Islet precursor cell (in vitro differentiated cells): ENCODE results near the gene KCNE1.
A peak's percentile ranks its signal among the peaks of the same experiment; 100 is the strongest.

ENCODE experiments used
- DNase-seq: peaks from one replicate; pipeline ENCODE4 v3.0.0-alpha.2; 2018

KCNE1 gene

DNA sequence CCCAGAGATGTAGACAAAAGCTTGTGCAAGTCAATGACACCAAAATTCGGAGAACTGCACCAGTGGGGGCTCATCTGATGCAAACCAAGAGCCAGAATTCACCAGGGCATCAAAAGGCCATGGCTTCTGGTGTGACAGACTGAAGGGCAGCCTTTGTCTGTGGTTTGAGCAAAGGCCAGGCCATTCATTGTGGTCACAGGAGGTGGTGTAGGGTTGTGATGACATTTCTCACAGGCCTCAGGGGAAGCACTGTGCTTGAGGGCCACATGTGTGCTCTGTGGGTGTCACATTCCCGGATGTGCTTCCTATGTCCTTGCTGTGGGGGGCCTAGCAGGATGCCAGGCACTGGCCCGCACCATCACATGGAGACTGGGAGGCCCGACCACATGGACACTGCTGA, 22.5 kb upstream of the KCNE1 start:
- peak; percentile 44 for DNase-seq

- DNase-seq = no peak
These were observed 21.9 kb upstream of the KCNE1 start for GRCh38 chr21:34533938-34534337.

DNA sequence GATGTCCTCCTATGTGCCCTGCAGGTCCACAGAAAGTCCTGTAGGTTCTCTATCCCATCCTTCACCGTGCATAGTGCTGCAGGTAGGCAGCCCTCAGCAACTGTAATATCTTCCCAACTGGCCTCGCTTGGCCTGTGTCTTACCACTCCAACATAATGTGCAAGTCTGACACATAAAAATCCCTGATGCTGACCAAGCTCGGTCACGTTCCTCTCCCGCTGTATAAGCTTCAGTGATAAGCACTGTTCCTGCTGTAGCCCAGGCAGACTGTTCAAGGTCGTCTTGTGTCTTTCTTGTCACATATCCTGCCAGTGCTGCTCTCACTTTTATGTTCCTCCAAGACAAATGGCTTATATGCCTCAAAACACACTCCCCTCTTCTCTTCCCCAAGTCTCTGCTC, 19.4 kb upstream of the KCNE1 start:
- no peak for DNase-seq

DNA sequence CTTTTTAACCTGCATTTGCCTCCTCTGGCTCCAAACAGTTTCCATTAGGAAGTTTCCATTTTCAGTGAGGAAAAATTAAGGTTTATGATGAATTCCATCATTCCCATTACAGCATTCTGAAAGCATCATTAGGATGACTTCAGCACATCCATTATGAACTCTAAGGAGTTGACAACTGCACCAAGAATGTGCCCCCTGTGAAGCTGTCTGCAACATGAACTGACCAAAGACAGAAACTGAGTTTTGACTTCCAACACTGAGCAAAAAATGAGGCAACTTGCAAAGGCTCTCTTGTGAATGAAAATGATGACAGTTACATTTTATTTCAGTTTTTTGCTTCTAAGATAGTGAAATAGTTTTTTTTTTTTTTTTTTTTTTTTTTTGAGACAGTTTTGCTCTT, 18.3 kb upstream of the KCNE1 start:
- no peak for DNase-seq

DNA sequence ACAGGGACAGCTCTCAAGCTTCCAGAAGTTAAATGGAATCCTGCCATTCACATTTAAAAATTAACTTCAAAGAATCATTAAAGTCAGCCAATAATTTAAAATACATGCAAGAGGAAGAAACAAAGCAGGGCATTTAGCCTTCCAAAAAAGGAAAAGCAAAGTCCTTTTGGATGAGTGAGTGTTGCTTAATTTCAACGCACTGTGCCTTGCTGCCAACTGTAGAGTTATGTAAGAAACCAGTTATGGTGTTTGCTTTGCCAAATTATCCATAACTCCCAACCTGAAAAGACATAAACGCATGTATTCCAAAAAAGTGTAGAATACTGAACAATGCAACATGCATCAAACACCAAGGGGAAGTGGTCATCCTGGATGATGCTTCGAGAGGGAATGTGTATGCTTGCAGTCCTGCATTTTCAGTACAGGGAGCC, 16.1 kb upstream of the KCNE1 start:
- no peak for DNase-seq

GRCh38 chr21:34526618-34527290, 14.7 kb upstream of the KCNE1 start:
- peak; percentile 99 for DNase-seq

GRCh38 chr21:34526241-34526617, 14.2 kb upstream of the KCNE1 start:
- DNase-seq = no peak

DNA sequence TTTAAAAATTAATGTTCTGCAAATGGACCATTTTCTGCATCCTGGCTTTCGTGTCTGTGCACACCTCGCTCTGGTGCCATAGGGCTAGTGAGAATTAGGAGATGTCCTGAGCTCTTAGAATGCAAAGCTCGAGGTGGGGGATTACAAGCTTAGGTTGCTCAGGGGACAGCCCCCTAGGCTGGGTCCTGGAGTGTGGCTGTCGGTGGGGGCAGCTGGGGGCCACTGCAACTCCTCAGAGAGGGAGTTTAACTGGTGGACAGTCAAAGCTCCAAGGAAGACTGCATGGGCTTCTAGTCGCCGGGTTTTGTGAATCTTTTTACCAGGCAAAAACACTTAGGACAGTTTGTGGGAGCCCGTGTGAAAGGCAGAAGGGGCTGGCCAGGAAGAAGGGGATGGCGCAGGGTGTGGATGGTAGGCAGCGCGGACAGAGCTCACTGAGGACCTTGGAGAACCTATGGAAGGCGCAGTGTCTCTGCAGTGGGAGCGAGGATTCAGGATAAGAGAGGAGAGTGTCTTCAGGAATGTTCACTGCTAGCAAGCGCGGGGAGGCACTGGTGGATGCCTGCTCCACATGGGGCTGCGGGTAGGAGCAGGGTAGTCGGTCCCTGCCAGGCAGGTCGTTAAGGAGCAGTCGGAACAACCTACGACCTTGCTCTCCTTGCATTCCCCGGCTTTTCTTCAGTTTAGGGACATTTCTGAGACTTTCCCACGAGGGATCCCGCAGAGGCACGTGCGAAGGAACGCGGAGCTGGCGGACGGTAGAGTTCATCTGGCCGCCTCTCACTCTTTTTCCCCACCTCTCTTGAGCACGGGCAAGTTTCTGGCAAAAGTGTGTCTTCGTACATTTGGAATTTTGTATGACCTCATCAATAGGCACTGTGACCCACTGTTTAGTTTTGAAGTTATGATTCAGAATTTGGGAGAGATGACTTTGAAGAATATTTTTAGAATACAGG, 12.9 kb upstream of the KCNE1 start:
- peak; percentile 82 for DNase-seq

- DNase-seq = no peak
These were observed 11.1 kb upstream of the KCNE1 start for GRCh38 chr21:34523019-34523555.

DNA sequence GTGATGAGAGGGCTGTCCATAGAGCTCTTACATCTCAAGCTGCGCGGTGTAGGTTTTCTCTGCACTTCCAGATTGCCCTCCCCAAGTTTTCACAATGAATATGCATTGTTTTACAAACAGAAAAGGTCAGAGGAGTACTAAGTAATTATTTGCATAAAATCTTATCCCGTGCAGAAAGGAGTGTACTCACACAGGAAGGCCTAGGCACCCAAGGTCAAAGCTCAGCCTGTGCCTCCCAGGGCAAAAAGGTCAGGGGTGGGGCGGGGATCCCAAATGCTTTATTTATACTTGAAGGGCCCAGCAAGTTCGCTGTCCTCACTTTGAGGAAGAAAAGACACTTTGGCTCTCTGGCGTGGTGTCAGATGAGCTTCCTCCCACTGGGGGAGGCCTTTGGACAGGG, 10.3 kb upstream of the KCNE1 start:
- DNase-seq = no peak

DNA sequence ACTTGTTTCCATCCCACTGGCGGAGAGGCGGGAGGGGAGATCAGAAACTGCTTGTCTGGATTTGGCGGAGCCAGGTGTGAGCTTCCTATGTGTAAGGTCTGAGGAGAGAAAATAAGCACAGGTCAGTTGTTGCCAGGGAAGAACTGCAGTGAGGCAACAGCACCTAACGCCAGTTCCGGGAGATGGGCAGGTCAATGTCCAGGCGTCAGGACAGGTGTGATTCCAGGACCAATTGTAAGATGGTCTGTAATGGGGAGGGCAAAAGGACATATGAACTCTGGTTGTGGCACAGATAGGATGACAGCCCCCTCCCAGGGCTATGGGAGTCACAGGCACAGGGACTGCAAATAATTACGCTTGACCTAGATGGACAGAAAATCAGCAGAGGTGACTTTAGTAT, 9.6 kb upstream of the KCNE1 start:
- peak; percentile 48 for DNase-seq

- peak; percentile 43 for DNase-seq
These were observed 8.9 kb upstream of the KCNE1 start for GRCh38 chr21:34520764-34521508.

DNA sequence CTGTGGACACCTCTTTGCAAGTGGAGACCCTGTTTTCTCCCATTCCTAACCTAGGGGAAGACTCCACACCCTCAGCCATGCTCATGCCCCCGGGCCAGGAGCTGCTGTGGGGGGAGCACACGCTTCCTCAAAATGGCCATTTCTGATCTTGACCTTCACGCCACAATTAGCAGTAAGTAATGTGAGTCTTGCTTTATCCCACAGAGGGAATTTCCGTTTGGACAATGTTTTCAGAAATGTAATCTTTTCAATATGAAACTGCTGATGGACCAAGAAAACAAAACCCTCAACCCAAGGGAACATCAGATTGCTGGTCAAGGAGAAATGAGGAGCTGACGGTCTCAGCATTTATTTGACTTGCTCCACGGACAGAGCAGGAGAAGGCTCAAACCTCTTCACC, 8.3 kb upstream of the KCNE1 start:
- DNase-seq = no peak

DNA sequence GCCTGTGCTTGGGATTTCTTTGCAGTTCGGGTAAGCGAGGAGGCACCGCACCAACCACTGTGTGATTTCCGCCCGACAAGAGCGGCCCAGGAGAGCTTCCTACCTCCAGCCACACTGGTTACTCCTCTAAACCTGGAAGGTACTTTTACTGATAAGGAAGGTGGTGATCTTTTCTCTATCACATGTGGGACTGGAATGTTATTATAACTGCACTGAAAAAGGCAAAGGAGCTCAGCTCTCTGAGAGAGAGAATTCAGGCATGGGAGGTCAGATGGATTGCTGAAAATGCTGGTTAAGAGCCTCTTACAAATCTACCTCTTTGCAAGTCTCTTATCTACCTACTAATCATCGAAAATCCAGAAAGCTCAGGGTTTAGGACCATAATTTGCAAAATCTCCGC, 7.7 kb upstream of the KCNE1 start:
- DNase-seq = no peak

GRCh38 chr21:34519016-34519415, 7.0 kb upstream of the KCNE1 start:
- peak; percentile 58 for DNase-seq

DNA sequence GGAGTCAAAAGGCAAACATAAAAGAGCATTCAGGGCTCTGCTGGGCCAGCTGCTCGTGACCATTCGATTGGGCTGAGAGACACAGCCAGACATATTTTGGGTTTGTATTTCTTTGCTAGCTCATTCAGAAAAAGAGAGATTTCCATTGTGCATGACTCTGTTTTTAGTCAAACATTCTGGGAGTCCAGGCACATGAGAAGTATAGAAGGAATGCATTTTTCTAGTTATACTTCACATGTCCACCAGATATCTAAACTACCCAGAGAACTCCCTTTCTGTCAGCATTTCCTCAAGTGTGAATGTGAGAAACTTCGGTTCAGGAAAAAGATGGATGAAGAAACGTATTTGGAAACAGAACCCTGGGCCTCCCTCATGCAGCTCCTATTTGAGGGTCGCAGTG, 6.3 kb upstream of the KCNE1 start:
- no peak for DNase-seq

DNA sequence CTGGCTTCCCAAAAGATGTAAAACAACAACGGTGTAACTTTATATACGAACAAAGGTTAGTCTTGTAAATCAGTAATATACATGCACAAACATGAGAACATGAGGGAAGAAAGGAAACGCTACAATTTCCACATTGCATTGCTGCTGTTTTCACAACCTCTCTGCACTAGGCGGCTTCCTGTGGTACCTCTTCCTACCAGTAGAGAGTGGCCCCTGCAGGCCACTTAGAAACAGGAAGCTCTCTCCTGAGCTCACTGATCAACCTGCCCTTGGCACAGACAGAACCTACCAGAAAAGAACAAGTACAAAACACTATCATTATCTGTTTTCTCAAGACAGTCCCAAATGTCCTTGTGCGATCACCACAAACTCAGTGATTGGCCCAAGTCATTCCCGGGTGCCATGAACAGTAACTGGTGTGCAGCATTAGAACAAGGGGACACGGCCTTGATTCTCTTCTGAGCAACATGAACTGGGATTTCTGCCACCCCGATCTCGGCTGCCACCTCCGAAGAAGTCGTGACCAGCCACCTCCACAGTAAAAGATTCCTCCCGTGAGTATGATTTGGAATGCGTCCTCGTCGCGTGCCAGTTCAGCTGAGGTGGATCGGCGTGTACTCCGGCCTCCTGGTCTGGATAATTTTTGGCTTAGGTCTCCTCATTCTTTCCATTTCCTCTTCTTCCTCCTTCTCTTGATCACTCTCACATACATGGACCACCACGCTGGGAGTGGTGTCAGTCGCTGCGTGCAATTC, 5.7 kb upstream of the KCNE1 start:
- DNase-seq = peak; percentile 70

DNA sequence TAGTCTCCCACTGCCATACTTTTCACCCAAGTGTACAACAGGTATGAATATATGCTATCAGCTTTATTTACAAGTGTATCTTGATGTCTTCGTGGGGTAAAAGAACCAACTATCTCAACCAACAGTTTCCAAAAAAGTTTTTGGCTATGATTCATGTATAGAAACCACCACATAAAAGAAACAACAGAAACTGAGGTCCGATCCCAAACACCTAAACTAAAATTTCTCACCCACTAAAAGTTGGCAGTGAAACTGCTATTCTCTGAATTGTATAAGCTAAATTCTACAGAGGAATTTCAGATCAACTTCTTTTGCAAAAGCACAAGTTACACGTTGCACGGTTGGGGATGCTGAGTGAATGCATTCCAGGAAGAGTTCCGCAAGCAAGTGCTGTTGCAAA, 5.0 kb upstream of the KCNE1 start:
- DNase-seq = no peak

DNA sequence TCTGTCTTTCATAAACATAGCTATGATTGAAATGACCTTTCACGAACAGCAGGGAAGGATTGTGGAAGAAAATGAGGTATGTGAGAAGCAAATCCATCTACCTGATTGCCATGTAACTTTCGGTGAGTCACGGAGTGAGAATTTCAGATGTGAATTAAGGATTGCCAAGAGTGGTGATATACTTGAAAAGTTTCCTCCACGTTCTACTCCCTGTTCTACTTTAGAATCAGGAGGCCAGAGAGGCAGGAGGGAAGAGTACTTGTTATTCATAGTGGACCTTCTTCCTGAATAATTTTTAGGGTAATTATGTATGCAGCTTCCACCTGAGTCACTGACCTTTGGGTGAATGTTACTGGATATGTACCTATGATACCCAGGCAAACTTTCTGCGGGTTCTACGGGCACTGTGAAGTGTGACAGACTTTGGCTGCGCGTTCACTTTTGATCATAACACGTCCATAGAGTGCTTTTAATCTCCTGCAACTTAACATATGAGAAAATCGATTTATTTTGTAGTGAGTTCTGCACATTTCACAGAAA, 2.6 kb upstream of the KCNE1 start:
- no peak for DNase-seq

- DNase-seq = no peak
These were observed 1.2 kb upstream of the KCNE1 start for GRCh38 chr21:34513129-34513675.

DNA sequence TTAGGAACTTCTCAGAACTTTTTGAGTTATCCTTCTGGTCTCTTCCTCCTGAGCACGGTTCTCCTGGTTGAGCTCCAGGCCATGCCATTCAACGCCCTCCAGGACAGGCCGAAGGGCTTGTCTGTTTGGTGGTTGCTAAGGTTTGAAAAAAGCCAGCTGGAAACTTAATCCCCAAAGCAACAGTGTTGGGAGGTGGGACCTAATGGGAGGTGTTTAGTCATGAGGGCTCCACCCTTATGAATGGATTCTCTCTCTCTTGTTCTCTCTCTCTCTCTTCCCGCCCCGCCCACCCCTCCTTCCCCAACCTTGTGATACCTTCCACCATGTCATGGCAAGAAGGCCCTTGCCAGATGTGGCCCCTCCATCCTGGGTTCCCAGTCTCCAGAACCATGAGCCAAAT, 829 bp downstream of the KCNE1 start:
- no peak for DNase-seq
